IPS DF 6.9 (cell line): ENCODE data around the gene PLCB1.

Source experiments
- DNase-seq: peaks from one replicate; pipeline ENCODE4 v3.0.0-alpha.2; 2013; ENCODE audit warnings: low read depth, low spot score
- H3K27ac ChIP-seq: one replicate; pipeline ENCODE4 v1.5.1; 2013; ENCODE audit warnings: low read length, control low read depth
- H3K27me3 ChIP-seq: 2 replicates; pipeline ENCODE4 v1.6.1; 2013; ENCODE audit warnings: mild to moderate bottlenecking, low read length; ENCODE audit not compliant: control insufficient read depth, insufficient read depth
- H3K36me3 ChIP-seq: 2 replicates; pipeline ENCODE4 v1.6.1; 2013; ENCODE audit warnings: low read length; ENCODE audit not compliant: control insufficient read depth, insufficient read depth
- H3K4me1 ChIP-seq: 2 replicates; pipeline ENCODE4 v1.6.1; 2013; ENCODE audit warnings: low read length; ENCODE audit not compliant: control insufficient read depth, insufficient read depth
- H3K4me3 ChIP-seq: 2 replicates; pipeline ENCODE4 v1.5.1; 2013; ENCODE audit warnings: mild to moderate bottlenecking, low read length
- H3K9me3 ChIP-seq: 2 replicates; pipeline ENCODE4 v1.6.1; 2013; ENCODE audit warnings: low read length, inconsistent platforms; ENCODE audit not compliant: control insufficient read depth, insufficient read depth
- WGBS: extraction: QIAGEN DNeasy Blood & Tissue Kit; methylation state at CpG from one replicate; pipeline ENCODE4 v1.1.7; 2013; ENCODE audit warnings: mixed read lengths, missing lambda C conversion rate; ENCODE audit not compliant: insufficient read length, insufficient coverage; 5-methylcytosine and 5-hydroxymethylcytosine counted together

The PLCB1 gene

GRCh38 chr20:8723296-8723695 lies 591.2 kb downstream of the PLCB1 start:
- H3K4me1 ChIP-seq, result no peaks in the 10 kb centered on the region
- no peaks in the 10 kb centered on the region for H3K27me3 ChIP-seq
- no peak for DNase-seq
- no peaks in the 10 kb centered on the region for H3K9me3 ChIP-seq
- H3K36me3 ChIP-seq, result no peaks in the 10 kb centered on the region
- no peak overlapping the region for H3K27ac ChIP-seq
- no peak overlapping the region for H3K4me3 ChIP-seq

- no peak overlapping the region for H3K4me3 ChIP-seq
- H3K4me1 ChIP-seq, result no peaks in the 10 kb centered on the region
- H3K27ac ChIP-seq, result no peak overlapping the region
- no peaks in the 10 kb centered on the region for H3K9me3 ChIP-seq
- H3K36me3 ChIP-seq, result no peaks in the 10 kb centered on the region
- WGBS, result no CpG with 5 or more reads among the region's 2 CpGs
- no peak for DNase-seq
- no peaks in the 10 kb centered on the region for H3K27me3 ChIP-seq
Observed at GRCh38 chr20:8724884-8725283, 592.8 kb downstream of the PLCB1 start.

- Histone ChIP-seq H3K27me3 (no peaks in the 10 kb centered on the region), H3K4me1 (no peaks in the 10 kb centered on the region), H3K9me3 (no peaks in the 10 kb centered on the region), H3K4me3 (no peak overlapping the region), H3K27ac (no peak overlapping the region), H3K36me3 (no peaks in the 10 kb centered on the region)
- no CpG with 5 or more reads among the region's 2 CpGs for WGBS
- no peak for DNase-seq
Observed at GRCh38 chr20:8726460-8726859, 594.4 kb downstream of the PLCB1 start.

- H3K27ac ChIP-seq, result no peak overlapping the region
- no peak for DNase-seq
- H3K27me3 ChIP-seq, result no peaks in the 10 kb centered on the region
- no peaks in the 10 kb centered on the region for H3K4me1 ChIP-seq
- H3K9me3 ChIP-seq, result no peaks in the 10 kb centered on the region
- H3K4me3 ChIP-seq, result no peak overlapping the region
- no peaks in the 10 kb centered on the region for H3K36me3 ChIP-seq
- 100% methylated on average over 2 of the region's 3 CpGs for WGBS
Observed at GRCh38 chr20:8735014-8735413, 602.9 kb downstream of the PLCB1 start.

GRCh38 chr20:8735674-8736073 lies 603.6 kb downstream of the PLCB1 start:
- no peaks in the 10 kb centered on the region for H3K27me3 ChIP-seq
- H3K36me3 ChIP-seq, result no peaks in the 10 kb centered on the region
- no peaks in the 10 kb centered on the region for H3K9me3 ChIP-seq
- no peak overlapping the region for H3K27ac ChIP-seq
- no peaks in the 10 kb centered on the region for H3K4me1 ChIP-seq
- DNase-seq, result no peak
- no peak overlapping the region for H3K4me3 ChIP-seq

GRCh38 chr20:8740265-8740664 lies 608.2 kb downstream of the PLCB1 start:
- no CpG with 5 or more reads among the region's 4 CpGs for WGBS
- H3K27ac ChIP-seq, result no peak overlapping the region
- no peaks in the 10 kb centered on the region for H3K27me3 ChIP-seq
- no peaks in the 10 kb centered on the region for H3K36me3 ChIP-seq
- no peak overlapping the region for H3K4me3 ChIP-seq
- no peak for DNase-seq
- H3K9me3 ChIP-seq, result no peaks in the 10 kb centered on the region
- H3K4me1 ChIP-seq, result no peaks in the 10 kb centered on the region

GRCh38 chr20:8744228-8744844 lies 612.3 kb downstream of the PLCB1 start:
- no peak for DNase-seq
- Histone ChIP-seq H3K9me3 (no peaks in the 10 kb centered on the region), H3K36me3 (no peaks in the 10 kb centered on the region), H3K27ac (no peak overlapping the region), H3K27me3 (no peaks in the 10 kb centered on the region), H3K4me1 (no peaks in the 10 kb centered on the region), H3K4me3 (no peak overlapping the region)
- no CpG with 5 or more reads among the region's 3 CpGs for WGBS

- no peak for DNase-seq
- WGBS, result no CpG with 5 or more reads among the region's 8 CpGs
- no peaks in the 10 kb centered on the region for H3K27me3 ChIP-seq
- H3K27ac ChIP-seq, result no peak overlapping the region
- no peaks in the 10 kb centered on the region for H3K36me3 ChIP-seq
- no peaks in the 10 kb centered on the region for H3K9me3 ChIP-seq
- no peak overlapping the region for H3K4me3 ChIP-seq
- H3K4me1 ChIP-seq, result no peaks in the 10 kb centered on the region
Observed at GRCh38 chr20:8749101-8749500, 617.0 kb downstream of the PLCB1 start.

GRCh38 chr20:8749986-8750385 lies 617.9 kb downstream of the PLCB1 start:
- no peak for DNase-seq
- Histone ChIP-seq H3K9me3 (no peaks in the 10 kb centered on the region), H3K36me3 (no peaks in the 10 kb centered on the region), H3K27me3 (no peaks in the 10 kb centered on the region), H3K4me1 (no peaks in the 10 kb centered on the region), H3K4me3 (no peak overlapping the region), H3K27ac (no peak overlapping the region)
- WGBS, result no CpG with 5 or more reads among the region's 1 CpG

- no peak overlapping the region for H3K4me3 ChIP-seq
- H3K4me1 ChIP-seq, result no peaks in the 10 kb centered on the region
- no peak for DNase-seq
- H3K27me3 ChIP-seq, result no peaks in the 10 kb centered on the region
- no peaks in the 10 kb centered on the region for H3K9me3 ChIP-seq
- H3K36me3 ChIP-seq, result no peaks in the 10 kb centered on the region
- WGBS, result no CpG with 5 or more reads among the region's 3 CpGs
- no peak overlapping the region for H3K27ac ChIP-seq
Observed at GRCh38 chr20:8755340-8756118, 623.5 kb downstream of the PLCB1 start.

GRCh38 chr20:8756410-8756809 lies 624.3 kb downstream of the PLCB1 start:
- no CpG with 5 or more reads among the region's 2 CpGs for WGBS
- Histone ChIP-seq H3K4me1 (no peaks in the 10 kb centered on the region), H3K9me3 (no peaks in the 10 kb centered on the region), H3K27ac (no peak overlapping the region), H3K27me3 (no peaks in the 10 kb centered on the region), H3K4me3 (no peak overlapping the region), H3K36me3 (no peaks in the 10 kb centered on the region)
- DNase-seq, result no peak
